ENCODE results near the gene PLEKHA8.

The PLEKHA8 gene

DNA sequence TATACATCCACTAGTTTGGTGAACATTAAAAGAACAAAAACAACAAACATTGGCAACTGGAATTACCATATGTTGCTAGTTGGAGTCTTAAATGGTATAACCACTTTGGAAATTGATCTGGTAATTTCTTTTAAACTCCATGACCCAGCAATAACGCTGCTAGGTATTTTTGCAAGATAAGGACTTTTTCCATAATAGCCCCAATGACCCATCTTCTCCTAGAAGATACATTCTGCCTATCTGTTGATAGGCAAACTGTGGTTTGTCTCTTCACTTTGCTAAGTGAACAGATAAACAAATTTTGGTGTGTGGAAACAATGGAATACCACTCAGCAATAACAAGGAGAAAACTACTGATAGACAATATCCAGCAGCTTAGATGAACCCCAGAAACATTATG, 75.9 kb downstream of the PLEKHA8 start:
- no peak for DNase-seq (ENCODE audit: low spot score)

DNA sequence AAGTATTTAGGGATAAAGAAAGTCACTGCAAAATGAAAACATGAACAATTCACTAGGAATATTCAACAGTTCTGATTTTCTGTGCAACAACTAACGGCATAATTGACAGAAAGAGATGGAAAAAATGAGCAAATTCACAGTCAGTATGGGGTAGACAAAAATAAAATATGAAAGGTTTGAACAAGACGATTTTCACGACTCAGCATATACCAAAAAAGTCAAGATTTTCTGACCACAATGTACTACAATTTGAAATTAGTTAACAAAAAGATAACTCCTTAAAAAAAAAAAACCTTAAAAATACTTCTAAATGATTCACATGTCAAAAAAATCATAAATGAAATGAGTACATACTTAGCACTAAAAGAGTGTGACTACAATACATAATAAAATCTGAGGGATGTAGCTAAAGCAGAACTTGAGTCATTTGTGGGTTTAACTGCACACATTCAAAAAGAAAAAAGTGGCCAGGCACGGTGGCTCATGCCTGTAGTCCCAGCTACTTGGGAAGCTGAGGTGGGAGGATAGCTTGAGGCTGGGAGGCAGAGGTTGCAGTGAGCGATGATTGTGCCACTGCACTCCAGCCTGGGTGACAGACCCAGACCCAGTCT, 84.0 kb downstream of the PLEKHA8 start:
- DNase-seq (ENCODE audit: low spot score) = no peak

DNA sequence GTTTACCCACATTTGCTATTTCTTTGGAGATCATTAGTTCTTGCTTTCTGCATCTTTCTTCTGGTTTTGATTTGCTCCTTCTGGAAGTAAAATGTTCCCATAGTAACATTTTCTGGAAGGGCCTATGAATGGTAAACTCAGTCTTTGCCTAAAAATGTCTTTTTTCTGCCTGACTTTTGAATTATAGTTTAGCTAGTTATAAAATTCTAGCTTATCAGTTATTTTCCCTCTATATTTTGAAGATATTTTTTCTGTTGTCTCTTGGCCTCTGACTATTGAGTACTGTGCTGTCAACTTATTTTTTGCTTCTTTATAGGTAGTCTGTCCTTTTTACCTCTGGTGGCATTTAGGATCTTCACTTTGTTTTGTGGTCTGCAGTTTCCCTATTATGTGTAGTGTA, 84.9 kb downstream of the PLEKHA8 start:
- no peak for DNase-seq (ENCODE audit: low spot score)

DNA sequence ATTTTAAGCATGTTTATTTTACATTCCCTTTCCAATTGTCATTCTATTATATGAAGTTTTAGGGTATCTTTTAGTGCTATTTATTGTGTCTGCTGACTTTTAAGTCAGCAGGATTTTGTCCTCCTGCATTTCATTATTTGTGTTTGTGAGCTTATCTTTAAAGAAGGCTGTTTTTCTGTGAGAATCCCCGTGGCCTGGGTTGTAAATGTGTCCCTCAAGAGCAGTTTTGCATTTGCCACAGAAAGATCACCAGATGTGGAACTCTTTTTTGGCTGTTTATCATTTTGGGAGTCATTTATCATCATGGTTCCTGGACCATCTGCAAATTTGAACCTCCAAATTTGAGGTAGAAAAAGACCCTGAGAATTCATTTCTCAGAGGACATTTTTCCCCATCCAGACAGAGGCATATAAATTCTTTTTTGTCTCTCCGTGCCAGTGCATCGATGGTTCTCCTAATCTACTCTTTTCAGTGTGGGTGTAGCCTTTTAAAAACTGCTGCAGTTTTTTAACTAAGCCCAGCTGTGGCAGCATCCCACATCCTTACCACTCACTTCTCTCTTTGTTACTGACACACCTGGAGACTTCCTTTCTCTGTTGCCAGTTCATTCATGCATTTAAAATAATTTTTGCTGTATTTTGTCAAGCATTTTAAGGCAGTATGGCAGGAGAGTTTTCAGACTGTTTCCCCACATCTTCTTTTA, 86.5 kb downstream of the PLEKHA8 start:
- no peak for DNase-seq (ENCODE audit: low spot score)

DNA sequence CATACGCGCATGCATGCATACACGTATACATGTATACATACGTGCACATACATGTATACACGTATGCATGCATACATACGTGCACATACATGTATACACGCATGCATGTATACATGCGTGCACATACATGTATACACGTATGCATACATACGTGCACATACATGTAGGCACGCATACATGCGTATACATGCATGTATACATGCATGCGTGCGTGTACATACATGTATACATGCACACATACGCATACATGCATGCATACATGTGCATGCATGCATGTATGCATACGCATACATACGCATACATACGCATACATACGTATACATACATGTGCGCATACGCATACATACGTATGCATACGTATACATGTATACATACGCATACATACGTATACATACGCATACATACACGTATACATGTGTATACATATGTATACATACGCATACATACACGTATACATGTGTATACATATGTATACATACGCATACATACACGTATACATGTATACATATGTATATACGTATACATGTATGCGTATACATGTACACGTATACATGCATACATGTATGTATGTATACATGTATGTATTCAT, 87.6 kb downstream of the PLEKHA8 start:
- no peak for DNase-seq (ENCODE audit: low spot score)

DNA sequence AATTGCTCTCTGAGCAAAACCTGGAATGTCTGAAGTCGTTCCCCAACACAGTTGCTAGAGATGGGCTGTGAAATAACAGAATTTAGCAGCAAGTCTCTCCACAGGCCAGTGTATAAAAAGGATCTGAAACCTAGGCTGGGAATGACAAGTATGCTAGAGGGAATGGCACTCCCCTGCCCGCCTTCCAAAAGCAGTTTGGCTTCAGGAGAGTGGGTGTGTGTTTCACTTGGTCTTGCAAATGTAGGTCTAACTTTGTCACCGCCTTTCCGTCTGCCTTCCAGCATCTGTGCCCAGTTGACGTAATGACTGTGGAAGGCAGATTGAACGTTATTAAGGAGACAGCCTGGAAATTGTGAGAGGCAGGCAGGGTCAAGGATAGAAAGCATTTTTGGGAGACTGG, 88.6 kb downstream of the PLEKHA8 start:
- DNase-seq (ENCODE audit: low spot score) = no peak

DNA sequence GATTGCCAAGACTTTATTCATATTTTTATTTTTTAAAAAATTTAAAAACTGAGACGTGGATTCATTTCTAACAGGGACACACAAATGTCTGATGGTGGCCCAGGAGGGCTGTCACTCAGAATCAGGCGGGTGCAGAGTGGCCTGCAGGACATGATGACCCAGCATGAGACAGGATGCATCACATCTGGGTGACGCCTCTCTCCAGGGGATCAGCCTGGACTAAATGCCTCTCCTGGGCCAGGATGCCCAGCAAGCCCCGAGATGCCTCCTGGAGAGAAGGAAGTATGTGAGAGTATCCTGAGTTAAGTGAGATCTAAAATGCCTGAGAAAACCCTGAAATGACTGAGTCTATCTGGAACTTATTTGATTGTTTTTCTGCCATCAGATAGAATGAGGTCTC, 89.7 kb downstream of the PLEKHA8 start:
- no peak for DNase-seq (ENCODE audit: low spot score)

DNA sequence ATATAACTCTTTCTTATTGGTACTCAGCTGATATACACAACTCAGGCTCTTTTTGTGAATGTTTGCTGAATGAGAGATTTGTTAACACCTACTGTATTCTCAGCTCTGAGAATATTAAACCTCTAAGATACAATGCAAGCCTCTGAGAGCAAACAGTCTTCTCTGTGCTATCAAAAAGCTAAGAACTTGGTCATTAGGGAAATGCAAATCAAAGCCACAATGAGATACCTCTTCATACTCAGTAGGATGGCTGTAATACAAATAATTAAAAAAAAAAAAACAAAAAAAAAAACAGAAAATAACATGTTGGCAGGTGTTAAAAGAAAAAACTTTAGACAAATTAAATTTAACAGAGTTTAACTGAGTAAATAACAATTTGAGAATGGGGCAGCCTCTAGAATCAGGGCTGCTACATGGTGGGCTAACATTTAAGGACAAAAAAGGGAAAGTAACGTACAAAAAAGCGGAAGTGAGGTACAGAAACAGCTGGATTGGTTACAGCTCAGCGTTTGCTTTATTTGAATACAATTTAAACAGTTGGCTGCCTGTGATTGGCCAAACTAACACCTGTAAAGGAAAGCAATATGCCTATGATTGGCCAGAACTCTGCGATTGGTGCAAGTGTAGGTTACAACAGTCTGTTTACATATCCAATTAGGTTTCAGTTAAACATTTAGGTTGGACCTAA, 91.8 kb downstream of the PLEKHA8 start:
- DNase-seq (ENCODE audit: low spot score) = no peak

DNA sequence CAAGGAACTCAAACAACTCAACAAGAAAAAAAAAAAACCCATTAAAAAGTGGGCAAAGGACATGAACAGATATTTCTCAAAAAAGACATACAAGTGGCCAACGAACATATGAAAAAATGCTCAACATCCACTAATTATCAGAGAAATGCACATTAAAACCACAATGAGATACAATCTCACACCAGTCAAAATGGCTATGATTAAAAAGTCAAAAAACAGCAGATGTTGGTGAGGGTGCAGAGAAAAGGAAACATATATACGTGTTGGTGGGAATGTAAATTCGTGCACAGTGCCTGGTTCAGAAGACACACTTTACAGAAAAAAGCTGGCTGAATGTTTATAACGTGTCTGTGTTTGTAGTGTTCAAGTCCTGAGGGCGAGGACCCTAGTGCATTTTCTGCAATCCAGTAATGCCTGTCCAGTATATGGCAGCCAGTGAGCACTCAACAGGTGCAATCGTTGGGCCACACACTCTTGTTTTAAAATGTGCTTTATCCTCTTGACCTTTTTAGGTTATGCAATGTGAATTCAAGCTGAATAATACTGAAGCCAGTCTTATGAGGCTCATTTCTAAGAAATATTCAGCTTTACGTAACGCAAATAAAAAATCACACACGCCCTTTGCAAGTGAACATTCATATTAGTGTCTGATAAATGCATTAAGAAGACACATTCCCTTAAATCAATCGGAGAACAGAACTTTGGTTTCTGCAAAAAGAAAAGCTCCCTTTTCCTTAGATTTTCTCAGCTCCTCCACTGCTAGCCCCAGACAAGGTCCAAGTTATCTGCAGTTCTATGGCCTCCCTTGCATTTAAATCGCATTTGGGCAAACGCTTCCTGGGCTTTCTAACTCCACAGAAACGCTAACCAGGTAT, 105.8 kb downstream of the PLEKHA8 start:
- DNase-seq (ENCODE audit: low spot score) = peak; percentile 13

DNA sequence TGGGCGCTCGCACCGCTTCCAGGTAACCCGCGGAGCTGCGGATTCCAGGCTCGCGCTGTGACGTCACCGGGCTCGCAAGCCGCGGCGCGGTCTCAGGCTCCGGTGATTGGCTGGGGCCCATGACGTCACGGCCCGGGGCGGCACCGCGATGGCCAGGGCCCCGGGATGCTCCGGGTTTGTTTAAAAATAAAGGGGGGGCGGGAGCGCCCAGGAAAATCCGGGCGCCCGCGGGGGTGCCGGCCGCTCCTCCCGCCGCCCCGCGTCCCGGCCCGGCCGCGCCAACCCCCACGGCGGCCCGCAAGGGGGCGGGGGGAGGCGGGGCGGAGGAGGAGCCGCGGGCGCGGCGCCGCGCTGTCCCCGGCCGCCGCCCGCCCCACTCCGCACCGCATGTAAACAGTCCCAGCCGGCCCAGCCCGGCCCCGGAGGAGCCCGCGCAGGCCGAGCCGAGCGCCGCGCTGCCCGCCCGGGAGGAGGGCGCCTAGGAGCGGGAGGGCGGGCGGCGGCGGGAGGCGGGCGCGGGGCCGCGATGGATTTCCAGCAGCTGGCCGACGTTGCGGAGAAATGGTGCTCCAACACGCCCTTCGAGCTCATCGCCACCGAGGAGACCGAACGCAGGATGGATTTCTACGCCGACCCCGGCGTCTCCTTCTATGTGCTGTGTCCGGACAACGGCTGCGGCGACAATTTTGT, 106.5 kb downstream of the PLEKHA8 start, which contains the start of gene MTURN:
Gene MTURN, plus strand, starts transcription at position 376 of the 690 bp plus-strand sequence. Its CDS starts 151 bp downstream, at position 527.
- peak; percentile 97 for DNase-seq (ENCODE audit: low spot score)

DNA sequence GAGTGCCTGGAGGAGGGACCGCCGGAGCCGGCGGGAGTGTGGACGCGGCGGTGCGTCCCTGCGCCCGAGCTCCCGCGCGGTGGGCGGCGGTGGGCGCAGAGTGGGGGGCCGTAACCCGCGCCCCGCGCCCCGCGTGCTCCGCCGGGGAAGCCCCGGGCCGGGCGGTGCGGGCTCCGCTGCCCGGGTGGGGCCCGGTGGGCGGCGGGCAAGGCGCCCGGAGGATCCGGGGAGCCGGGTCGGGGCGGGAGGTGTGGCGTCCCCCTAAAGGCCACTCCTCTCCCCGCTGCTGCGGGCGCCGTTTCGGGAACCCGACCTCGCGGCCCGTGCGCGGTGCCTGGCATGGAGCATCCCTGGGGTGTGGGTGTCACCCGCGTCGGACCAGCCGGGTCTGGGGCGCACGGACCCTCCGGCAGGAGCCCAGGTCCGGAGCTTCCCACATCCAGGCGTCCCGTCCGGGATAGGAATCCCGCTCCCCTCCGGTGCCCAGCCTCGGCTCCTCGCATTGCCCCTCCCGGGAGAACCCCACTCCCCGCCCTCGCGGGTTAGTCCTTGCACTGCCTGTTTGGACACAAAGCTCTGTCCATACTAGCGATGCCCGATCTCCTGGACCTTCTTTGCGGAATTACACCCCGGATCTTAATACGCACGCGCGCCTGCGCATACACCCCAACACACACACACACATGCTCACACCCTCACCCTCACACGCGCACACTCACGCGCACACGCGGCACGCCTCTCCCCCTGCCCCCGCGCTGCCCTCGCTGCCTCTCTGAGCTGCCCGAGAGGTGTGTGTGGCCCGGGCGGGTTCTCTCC, 107.3 kb downstream of the PLEKHA8 start:
- peak; percentile 79 for DNase-seq (ENCODE audit: low spot score)

DNA sequence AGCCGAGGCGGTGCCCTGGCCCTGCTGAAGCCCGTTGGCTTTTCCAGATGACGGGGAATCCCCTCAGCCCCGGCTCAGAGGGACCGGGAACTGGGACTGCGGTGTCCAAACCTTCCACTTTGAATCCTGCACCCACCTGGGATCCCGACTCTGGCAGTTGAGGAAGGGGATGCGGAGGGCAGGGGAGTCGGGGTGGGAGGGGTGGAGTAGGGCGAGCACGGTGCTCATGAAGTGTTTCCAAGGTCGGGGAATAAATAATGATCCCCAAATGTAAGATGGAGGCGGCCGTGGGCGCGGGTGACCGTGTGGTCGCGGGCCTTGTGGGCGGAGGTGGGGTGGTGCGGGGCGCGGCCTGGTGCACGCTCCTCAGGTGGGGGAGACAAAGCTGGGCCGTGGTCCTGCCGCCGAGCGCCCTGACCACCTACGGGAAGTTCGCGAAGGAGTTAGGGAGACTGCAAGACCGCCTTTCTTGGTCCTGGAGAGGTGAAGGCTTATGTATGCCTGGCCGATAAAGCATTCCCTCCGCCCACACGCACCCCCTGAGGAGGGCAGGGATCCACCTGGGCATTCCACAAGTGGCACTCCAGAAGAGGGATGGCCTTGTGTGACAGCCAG, 108.0 kb downstream of the PLEKHA8 start:
- no peak for DNase-seq (ENCODE audit: low spot score)

DNA sequence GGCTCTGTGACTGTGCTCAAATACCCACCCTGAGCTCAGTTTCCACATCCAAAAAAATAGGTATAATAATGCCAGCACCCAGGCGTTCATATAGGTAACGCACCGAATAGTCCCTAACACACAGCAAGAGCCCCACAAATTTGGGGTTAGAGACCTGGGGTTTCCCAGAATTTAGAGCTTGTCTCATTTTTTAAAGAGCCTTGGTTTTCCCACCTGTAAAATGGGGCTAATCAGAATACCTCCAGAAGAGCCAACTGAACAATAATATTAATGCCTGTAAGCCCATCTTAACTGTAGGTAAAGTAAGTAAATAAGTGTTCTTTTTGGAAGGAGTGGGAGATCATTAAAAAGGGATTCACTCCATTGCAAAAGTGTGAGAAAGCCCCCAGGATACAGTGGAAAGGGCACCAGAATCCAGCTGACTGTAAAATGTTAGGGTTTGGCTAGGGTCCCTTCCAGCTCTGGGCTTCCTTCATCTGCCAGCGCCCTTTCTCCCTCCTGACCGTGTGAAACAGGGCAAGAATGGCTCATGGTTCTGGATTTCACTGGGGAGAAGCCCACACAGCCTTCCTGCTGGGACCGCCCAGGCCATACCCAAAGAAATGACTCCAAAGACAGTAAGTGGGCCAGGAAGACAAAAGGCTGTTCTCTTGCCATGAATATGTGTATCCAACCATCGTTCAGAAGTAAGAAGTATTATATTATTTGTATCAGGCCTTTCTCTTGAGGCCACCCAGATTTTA, 108.7 kb downstream of the PLEKHA8 start:
- DNase-seq (ENCODE audit: low spot score) = no peak

DNA sequence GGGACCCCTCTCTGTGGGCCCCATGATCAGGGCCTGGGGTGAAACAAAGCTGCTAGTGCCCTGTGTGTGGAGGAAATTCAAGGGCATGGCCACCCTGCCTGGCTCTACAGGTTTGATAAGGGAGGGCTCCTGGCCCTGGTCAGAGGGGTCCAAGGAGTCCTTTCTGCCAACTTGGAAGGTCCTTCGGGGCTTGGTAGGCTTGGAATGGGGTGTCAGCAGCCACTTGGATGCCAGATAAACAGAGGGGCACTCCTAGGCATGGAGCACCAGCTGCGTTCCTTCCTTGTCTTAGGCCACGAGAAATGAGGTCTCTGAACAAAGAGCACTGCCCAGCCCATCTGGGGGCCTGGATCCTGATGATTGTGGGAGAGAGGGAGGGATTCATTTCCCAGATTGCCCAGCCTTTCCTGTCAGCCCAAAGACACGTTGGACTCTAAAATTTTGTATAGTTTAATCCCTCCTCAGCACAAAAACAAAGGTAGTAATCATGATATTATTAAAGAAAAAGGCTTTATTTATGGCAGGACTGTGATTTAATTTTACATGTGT, 111.7 kb downstream of the PLEKHA8 start:
- no peak for DNase-seq (ENCODE audit: low spot score)

DNA sequence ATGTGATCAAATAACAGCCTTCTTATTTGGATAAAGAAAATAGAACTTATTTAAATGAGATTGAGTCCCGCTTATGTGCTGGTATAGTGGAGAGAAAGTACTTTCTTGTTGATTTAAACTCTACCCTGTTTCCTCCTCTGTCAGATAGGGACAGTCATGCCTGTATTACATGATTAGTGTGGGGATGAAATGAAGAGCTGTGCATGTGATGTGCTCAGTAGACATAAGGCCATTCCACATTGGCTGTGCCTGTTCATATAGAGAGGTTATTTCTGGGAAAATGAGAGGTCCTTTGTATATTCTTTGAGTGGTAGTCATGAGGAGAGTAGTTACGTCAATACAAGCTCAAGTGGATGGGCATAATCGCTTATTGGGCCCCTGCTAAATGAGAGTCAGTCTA, 112.2 kb downstream of the PLEKHA8 start:
- peak; percentile 17 for DNase-seq (ENCODE audit: low spot score)

DNA sequence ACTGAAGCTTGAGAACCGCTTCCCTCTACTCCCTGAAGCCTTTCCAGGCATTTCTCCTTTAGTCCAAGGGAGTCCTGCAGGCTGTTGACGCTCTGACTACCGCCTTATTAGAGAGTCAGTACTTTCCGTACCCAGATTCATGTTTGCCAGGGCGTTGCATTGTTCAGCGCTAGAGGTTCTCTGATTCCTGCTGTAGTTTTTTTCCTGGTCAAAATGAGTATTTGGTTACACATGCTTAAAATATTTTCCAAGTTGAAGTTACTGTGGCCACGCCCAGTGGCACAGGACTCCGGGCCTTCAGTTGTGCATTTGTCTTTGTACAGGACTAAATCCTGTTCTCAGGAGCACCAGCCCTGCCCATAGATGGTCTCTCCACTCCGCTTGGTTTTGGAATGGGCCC, 114.5 kb downstream of the PLEKHA8 start:
- DNase-seq (ENCODE audit: low spot score) = no peak

DNA sequence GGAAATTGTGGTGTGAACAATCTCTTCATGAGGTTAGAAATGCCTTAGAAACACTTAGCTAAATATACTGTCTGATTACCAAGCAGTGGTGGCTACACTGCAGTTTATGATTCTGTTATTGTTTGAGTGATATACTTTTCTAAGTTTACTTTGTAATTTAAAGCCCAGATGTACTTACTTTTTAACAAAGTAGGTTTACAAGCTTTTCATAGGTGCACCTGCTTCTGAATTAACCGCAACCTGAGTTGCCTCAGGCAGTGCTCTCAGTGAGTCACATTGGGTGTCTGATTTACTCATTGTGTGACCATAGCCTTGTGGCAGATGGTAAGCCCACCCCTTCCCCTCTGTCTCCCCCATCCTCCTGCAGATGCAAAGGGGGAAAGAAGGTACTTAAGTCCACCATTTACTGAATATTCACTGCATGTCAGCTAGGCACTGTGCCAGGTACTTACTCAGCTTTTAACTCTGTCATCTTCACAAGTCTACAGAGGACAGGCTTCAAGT, 115.6 kb downstream of the PLEKHA8 start:
- DNase-seq (ENCODE audit: low spot score) = peak; percentile 82

DNA sequence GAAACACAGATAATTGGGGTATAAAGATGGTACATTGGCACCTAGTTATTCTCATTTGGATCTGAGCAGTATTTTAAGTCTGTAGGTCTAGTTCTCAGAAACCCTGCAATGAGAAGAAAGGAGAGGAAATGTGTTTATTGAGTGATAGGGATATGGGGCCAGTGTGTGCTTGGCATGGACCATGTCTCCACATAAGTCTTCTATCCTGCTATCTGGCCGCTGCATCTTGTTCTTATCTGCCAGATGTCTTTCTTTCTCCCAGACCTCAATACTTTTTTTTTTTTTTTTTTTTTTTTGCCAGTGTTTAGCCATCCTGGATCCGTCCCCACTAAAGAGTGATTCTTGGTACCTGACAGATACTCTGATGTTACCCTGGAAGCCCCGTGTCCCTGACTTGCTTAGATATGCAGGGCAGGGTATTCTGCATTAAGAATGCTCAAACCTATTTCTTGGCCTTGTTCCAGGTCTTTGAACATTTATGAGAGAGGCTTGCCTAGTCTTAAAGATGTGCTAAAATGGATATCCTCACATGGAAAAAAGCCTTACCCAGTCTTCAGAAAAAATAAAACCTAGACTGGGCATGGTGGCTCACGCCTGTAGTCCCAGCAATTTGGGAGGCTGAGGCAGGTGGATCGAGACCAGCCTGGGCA, 116.6 kb downstream of the PLEKHA8 start:
- peak; percentile 63 for DNase-seq (ENCODE audit: low spot score)
